GM18499 (cell line): Measurements from ENCODE around the gene ZIC1.

ENCODE experiments used
- ATAC-seq: cut with Tn5 transposase; IDR thresholded peaks from one replicate; pipeline ENCODE4 v1.9.1; 2021; ENCODE audit warnings: moderate number of reproducible peaks; ENCODE audit not compliant: insufficient read depth, unreplicated experiment

ZIC1 gene

DNA sequence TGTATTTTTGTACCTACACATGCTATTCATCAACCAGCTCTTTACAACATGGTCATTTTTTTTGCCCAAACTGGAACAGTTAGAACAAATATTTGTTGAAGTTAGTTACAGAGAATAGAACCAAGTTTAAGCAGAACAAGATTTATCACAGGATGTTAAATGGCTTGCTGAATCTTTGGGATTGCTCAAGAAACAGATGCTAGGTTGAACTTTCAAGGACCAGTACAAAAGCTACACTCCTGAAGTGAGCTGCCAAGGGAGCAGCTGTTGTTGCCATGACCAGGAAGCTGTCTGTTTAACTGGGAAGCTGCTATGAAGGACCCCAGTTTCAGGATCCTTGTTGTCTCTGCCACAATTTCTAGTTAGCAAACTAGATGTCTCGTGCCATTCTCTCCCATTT, 53.7 kb downstream of the ZIC1 start:
- no peak for ATAC-seq
